ENCODE results near the gene CBL.

- no peak for TF ChIP-seq CTCF (IDR thresholded peaks at IDR 0.05; ENCODE audit: insufficient read depth, low read depth, low read length)
- no peak for TF ChIP-seq EZH2 (IDR thresholded peaks at IDR 0.05; ENCODE audit: insufficient read depth, low read length)
These were observed 82.1 kb downstream of the CBL start for GRCh38 chr11:119288219-119288618.

Measured in astrocyte (in vitro differentiated cells and primary cell).